Pancreas (tissue), 10 donors: Measurements from ENCODE around the gene ITPKB. TPM values are rescaled to one million over a fixed set of nuclear protein-coding genes. Genes with fewer than 3 reads are reported as not detected.

ENCODE experiments used
- ATAC-seq, 4 donors: fragments of 200-7000 bp; cut with Tn5 transposase; one replicate each; pipeline versions ENCODE4 v1.8.0 to v1.9.1; 2020; ENCODE audit warnings: mild to moderate bottlenecking in 4 of 4, moderate library complexity in 4 of 4
- DNase-seq, 6 donors: peaks; one replicate each; pipeline ENCODE4 v3.0.0-alpha.2; 2020
- FAIRE-seq: peaks from 2 replicates; lab custom pipeline; 2012; peaks lifted over from hg19 to GRCh38; lab: Jason Lieb, UNC
- H3K27ac ChIP-seq, 4 donors: fragments of 200-600 bp; sonication (generic); 1 replicate in 3 of 4; 2 replicates in 1 of 4; pipeline versions ENCODE4 v1.5.0 to v1.8.0; 2020
- H3K27me3 ChIP-seq, 4 donors: fragments of 200-600 bp; one replicate each; pipeline ENCODE4 v1.8.0; 2021
- H3K36me3 ChIP-seq, 3 donors: fragments of 200-600 bp; sonication (generic) in 1 of 3; one replicate each; pipeline versions ENCODE4 v1.5.0 to v1.8.0; 2020 to 2021
- H3K4me1 ChIP-seq, 3 donors: fragments of 200-600 bp; one replicate each; pipeline ENCODE4 v1.8.0; 2021
- H3K4me3 ChIP-seq, 4 donors: fragments of 200-600 bp; sonication (generic) in 2 of 4; one replicate each; pipeline versions ENCODE4 v1.5.0 to v1.8.0; 2020 to 2021
- H3K9me3 ChIP-seq, 4 donors: fragments of 200-600 bp; one replicate each; pipeline ENCODE4 v1.8.0; 2021
- CTCF ChIP-seq, 4 donors: fragments of 200-600 bp; sonication (generic) in 3 of 4; IDR thresholded peaks; one replicate each; pipeline versions ENCODE4 v1.5.0 to v1.8.0; 2021; ENCODE audit warnings: antibody characterized with exemption in 4 of 4
- WGBS, 2 donors: extraction: QIAGEN DNeasy Blood & Tissue Kit; methylation state at CpG; one replicate each; pipeline ENCODE4 v1.1.7; 2013; 5-methylcytosine and 5-hydroxymethylcytosine counted together
- intact Hi-C, 3 donors: fragments of 100-400 bp; cut with DNase I; formaldehyde crosslinking; loops; one replicate each; pipeline versions ENCODE4 v1.11.1 to v1.14.2; 2022
- polyA plus RNA-seq, 2 donors: library from polyadenylated mRNA; stranded (reverse); fragments of 200-250 nt; gene quantifications; one replicate each; pipeline ENCODE4 v1.2.3, GENCODE V29; 2013
- total RNA-seq, 6 donors: library from RNA; stranded (reverse); fragmentation: NEBNext Ultra II Directional in 4 of 6; extraction: Animal tissue kit (Norgen Biotek cat#: 25700) in 4 of 6; gene quantifications; one replicate each; pipeline versions ENCODE4 v1.2.1 to v1.2.4, GENCODE V29; 2021 to 2023
- donor health status: healthy with polysubstance abuse.
- donor health status: DM: no; HTN: no; CAD: no; lungs with moderate emphysema.
- donor health status: DM: no; HTN: no; CAD: no.
- donor health status: control.
- donor health status: control.
- donor health status: Bipolar disorder and iron deficiency.
- donor health status: DM: yes; HTN: yes; CAD: no.
- donor health status: DM: no; HTN: no; CAD: no.
- donor health status: DM: no; HTN: no; CAD: no.
- donor health status: DM: yes; HTN: yes; CAD: no.

The ITPKB gene
- total and polyA plus RNA-seq, 8 donors: 3.8 to 13.9 (median 5.5) TPM

GRCh38 chr1:226634611-226635246, 104.4 kb downstream of the ITPKB start:
- ATAC-seq: no peak
- 85 to 88% methylated on average over 22 of the region's 22 CpGs for WGBS, 2 donors
- no peak for TF ChIP-seq CTCF (IDR thresholded peaks at IDR 0.05)
- intact Hi-C loops: loop anchor here in 2 of 3 donors (5.0 to 10.0 kb wide), 2 partner anchors 190 to 198 kb away; no protein-coding TSS in a partner anchor
- Histone ChIP-seq H3K9me3 (no peaks in the 10 kb centered on the region), H3K27me3 (no peaks in the 10 kb centered on the region), H3K27ac (no peak overlapping the region), H3K36me3 (peaks cover 0 to 14% (median 0%) of the 10 kb centered on the region in 3 donors), H3K4me1 (no peaks in the 10 kb centered on the region), H3K4me3 (no peak overlapping the region)
- peak in 3 of 6 donors; percentile 17 to 64 (median 56) for DNase-seq
- FAIRE-seq: no peak

GRCh38 chr1:226634166-226634588, 104.9 kb downstream of the ITPKB start:
- ATAC-seq: peak; percentile 81 to 93 (median 90)
- Histone ChIP-seq H3K27ac (no peak overlapping the region), H3K9me3 (no peaks in the 10 kb centered on the region), H3K4me3 (no peak overlapping the region), H3K36me3 (peaks cover 0 to 11% (median 0%) of the 10 kb centered on the region in 3 donors), H3K4me1 (no peaks in the 10 kb centered on the region), H3K27me3 (no peaks in the 10 kb centered on the region)
- intact Hi-C loops: loop anchor here in 1 of 3 donors (10.0 kb wide), 1 partner anchor 191 kb away; no protein-coding TSS in a partner anchor
- no peak for FAIRE-seq
- DNase-seq: peak; percentile 52 to 95 (median 77)
- WGBS, 2 donors: 0 to 4% methylated on average over 6 of the region's 6 CpGs
- TF ChIP-seq CTCF (IDR thresholded peaks at IDR 0.05): peak; percentile 86 to 91 (median 90)

GRCh38 chr1:226633541-226634165, 105.4 kb downstream of the ITPKB start:
- ATAC-seq (peak; percentile 6 to 44 (median 12)), DNase-seq (peak in 1 of 6 donors; percentile 38), FAIRE-seq (no peak)
- Histone ChIP-seq H3K27me3 (no peaks in the 10 kb centered on the region), H3K36me3 (peaks cover 0 to 6% (median 0%) of the 10 kb centered on the region in 3 donors), H3K9me3 (no peaks in the 10 kb centered on the region), H3K27ac (no peak overlapping the region), H3K4me3 (no peak overlapping the region), H3K4me1 (no peaks in the 10 kb centered on the region)
- intact Hi-C loops: loop anchor here in 1 of 3 donors (10.0 kb wide), 1 partner anchor 191 kb away; no protein-coding TSS in a partner anchor
- TF ChIP-seq CTCF (IDR thresholded peaks at IDR 0.05): no peak
- 44 to 49% methylated on average over 7 of the region's 7 CpGs for whole genome bisulfite sequencing, 2 donors

GRCh38 chr1:226632922-226633351, 106.1 kb downstream of the ITPKB start:
- Histone ChIP-seq H3K36me3 (peaks cover 0 to 4% (median 0%) of the 10 kb centered on the region in 3 donors), H3K4me3 (no peak overlapping the region), H3K27ac (no peak overlapping the region), H3K9me3 (no peaks in the 10 kb centered on the region), H3K27me3 (no peaks in the 10 kb centered on the region), H3K4me1 (no peaks in the 10 kb centered on the region)
- 88 to 91% methylated on average over 10 of the region's 10 CpGs for WGBS, 2 donors
- intact Hi-C loops: loop anchor here in 1 of 3 donors (10.0 kb wide), 1 partner anchor 192 kb away; no protein-coding TSS in a partner anchor
- FAIRE-seq (no peak), DNase-seq (peak in 1 of 6 donors; percentile 41), ATAC-seq (no peak)
- no peak for TF ChIP-seq CTCF (IDR thresholded peaks at IDR 0.05)
